GM18873 (cell line): ENCODE results near the gene ITGA11.
"Not testable (repeated sequence)": the region's sequence is repeated elsewhere in the genome, so short reads cannot be mapped to it uniquely, and the experiment has no call there.

Experiments
- ATAC-seq: cut with Tn5 transposase; IDR thresholded peaks from one replicate; pipeline ENCODE4 v1.9.1; 2021; ENCODE audit warnings: mild to moderate bottlenecking, moderate library complexity, moderate number of reproducible peaks; ENCODE audit not compliant: unreplicated experiment, low FRiP score

ITGA11 gene

GRCh38 chr15:68426116-68426515 is 5.8 kb downstream of the ITGA11 start:
- no peak for ATAC-seq

- no peak for ATAC-seq
Observed at GRCh38 chr15:68425428-68426060, 6.4 kb downstream of the ITGA11 start.

GRCh38 chr15:68424754-68425390 is 7.1 kb downstream of the ITGA11 start:
- ATAC-seq, result no peak

GRCh38 chr15:68423359-68424296 is 8.3 kb downstream of the ITGA11 start:
- no peak for ATAC-seq

- ATAC-seq, result not testable (repeated sequence)
Observed at GRCh38 chr15:68422403-68423145, 9.4 kb downstream of the ITGA11 start.

GRCh38 chr15:68421798-68422402 is 10.1 kb downstream of the ITGA11 start:
- ATAC-seq, result no peak

- no peak for ATAC-seq
Observed at GRCh38 chr15:68421115-68421551, 10.8 kb downstream of the ITGA11 start.

- no peak for ATAC-seq
Observed at GRCh38 chr15:68420186-68420684, 11.7 kb downstream of the ITGA11 start.

GRCh38 chr15:68419301-68420175 is 12.4 kb downstream of the ITGA11 start:
- no peak for ATAC-seq

- ATAC-seq, result no peak
Observed at GRCh38 chr15:68418611-68419161, 13.3 kb downstream of the ITGA11 start.

- ATAC-seq, result no peak
Observed at GRCh38 chr15:68417897-68418296, 14.1 kb downstream of the ITGA11 start.

GRCh38 chr15:68417051-68417450 is 14.9 kb downstream of the ITGA11 start:
- ATAC-seq, result no peak

GRCh38 chr15:68416158-68416535 is 15.8 kb downstream of the ITGA11 start:
- no peak for ATAC-seq

- ATAC-seq, result no peak
Observed at GRCh38 chr15:68415501-68416157, 16.3 kb downstream of the ITGA11 start.

- no peak for ATAC-seq
Observed at GRCh38 chr15:68415061-68415460, 16.9 kb downstream of the ITGA11 start.

- no peak for ATAC-seq
Observed at GRCh38 chr15:68414591-68414990, 17.4 kb downstream of the ITGA11 start.

- no peak for ATAC-seq
Observed at GRCh38 chr15:68414206-68414555, 17.8 kb downstream of the ITGA11 start.
